ENCODE measurements around the gene MYO3B.
"Not testable (repeated sequence)": the region's sequence is repeated elsewhere in the genome, so short reads cannot be mapped to it uniquely, and the experiment has no call there.

The MYO3B gene

DNA sequence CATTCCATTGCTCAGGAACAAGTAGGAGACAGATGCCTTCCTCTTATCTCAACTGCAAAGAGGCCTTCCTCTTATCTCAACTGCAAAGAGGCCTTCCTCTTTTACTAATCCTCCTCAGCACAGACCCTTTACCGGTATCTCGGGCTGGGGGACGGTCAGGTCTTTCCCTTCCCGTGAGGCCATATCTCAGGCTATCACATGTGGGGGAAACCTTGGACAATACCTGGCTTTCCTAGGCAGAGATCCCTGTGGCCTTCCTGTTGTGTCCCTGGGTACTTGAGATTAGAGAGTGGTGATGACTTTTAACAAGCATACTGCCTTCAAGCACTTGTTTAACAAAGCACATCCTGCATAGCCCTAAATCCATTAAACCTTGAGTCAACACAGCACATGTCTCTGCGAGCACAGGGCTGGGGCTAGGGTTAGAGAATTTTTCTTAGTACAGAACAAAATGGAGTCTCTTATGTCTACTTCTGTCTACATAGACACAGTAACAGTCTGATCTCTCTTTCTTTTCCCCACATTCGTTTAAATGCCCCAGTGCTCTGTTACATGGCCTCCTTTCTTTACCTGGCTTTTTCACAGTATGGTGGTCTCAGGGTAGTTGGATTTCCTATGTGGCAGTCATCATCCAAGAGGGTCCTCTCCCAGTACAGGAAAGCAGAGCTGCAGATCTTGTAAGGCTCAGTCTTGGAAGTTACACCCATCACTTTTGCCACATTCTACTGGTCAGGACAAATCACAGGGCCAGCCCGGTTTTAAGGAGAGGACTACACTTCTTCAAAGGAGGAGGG lies 86.0 kb downstream of the MYO3B start:
- DNase-seq (ENCODE audit: low spot score), result not testable (repeated sequence)

DNA sequence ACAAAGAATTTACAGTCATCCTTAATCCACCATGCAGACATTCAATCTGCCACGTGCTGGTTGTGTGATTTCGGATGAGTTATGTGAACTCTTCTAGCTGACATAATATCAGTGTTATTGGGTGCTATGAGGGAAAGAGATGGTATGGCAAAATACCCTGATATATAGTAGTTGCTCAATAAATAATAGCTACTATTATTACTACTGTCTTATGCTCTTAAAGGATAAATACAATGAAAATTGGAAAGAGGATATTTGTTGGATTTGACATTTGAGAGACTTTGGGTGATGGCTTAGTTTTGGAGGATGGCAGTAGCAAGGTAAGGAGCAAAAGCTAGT lies 86.5 kb downstream of the MYO3B start:
- DNase-seq (ENCODE audit: low spot score), result no peak

DNA sequence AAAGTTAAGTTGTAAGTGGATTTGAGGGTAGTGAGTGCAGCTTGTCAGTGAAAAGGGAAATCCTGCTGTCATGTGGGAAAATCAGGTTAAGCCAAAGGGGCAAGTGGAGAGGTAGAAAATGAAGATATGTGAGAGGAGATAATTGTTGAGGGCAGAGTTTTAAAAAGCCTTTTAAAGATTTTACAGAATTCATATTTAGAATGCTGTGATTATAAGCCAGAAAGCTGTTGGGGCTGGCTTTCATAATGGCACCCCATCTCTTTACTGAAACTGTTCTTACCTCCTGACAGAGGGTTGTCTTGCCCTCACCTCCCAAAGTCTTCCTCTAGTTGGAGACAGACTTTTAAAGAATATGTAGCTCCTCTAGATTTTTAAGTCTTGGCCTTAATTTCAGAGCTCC lies 86.9 kb downstream of the MYO3B start:
- DNase-seq (ENCODE audit: low spot score), result no peak

DNA sequence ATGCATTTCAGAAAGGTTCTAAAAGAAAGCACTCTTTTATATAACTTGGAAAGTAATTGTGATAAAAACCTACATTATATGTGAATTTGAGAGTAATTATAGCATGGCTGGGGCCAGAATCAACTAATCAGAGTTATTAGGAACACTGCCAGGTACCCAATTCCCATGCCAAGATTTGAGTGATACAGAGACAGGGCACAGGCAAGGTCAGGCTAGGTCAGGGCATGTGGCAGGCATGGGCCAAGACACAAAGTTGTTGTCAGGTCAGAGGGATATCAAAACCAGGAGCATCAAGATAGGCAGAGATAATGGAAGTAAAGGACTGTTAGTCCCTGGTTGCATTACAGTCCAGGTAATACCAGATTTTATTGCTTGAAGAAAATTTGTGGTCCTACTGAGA lies 87.4 kb downstream of the MYO3B start:
- DNase-seq (ENCODE audit: low spot score), result no peak

DNA sequence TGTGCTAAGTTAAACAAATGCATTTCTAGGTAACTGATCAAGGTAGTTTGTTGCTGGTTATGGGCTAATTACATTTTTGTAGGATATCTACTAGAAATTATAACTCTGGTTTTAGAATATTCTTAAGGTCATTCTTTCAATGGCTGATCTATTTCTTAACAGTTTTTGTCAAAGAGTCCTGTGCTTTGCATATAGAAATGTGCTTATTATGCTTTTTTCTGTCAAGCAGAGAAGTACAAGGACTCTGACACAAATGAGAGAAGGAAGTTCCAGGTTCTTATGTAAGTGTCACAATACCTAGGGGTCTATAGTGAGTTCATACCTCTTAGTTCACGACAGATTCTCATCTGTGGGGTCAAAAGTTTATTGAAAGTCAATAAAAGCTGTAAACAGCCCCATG lies 88.4 kb downstream of the MYO3B start:
- DNase-seq (ENCODE audit: low spot score), result no peak

DNA sequence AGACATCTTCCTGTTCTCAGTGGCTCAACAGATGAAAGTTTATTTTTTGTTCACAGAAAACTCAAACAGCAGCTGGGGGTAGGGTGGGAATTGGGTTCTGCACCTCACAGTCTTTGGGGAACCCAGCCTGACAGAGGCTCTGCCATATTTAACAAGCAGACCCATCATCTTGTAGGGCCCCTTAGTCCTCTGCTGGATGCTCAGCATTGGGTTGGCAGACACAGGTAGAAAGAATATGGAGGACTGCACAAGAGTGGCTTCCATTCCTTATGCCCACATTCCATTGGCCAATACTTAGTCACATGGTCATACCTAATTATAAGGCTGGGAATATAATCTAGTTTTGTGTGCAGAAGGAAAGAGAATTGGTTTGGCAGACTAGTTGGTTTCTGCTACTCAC lies 89.1 kb downstream of the MYO3B start:
- no peak for DNase-seq (ENCODE audit: low spot score)

DNA sequence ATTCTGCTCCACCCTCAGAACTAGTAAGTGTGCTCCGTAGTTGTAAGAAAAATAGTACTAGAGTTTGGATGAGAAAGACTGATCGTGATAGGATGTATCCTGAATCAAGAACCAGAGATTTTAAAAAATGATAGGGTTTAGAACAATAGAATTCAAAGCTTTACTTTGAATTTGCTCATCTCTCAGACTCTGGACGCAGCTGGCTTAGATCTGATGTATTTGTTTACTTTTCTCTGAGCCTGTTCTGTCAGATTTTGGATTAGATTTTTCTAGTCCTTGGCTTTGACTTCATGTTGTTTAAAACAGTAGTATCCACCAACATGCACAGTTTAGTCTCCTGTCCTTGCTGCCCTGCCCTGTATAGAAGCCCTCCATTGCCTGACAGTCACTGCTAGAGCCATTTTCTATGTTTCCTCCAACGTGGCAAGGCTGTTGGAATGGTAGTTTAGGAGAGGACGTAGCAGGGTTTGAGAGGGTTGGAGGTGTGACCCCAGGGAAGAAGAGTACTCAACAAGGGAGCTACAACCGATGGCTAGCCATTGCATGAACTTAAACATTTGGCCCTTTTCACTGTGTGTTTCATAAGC lies 92.4 kb downstream of the MYO3B start:
- DNase-seq (ENCODE audit: low spot score), result no peak

DNA sequence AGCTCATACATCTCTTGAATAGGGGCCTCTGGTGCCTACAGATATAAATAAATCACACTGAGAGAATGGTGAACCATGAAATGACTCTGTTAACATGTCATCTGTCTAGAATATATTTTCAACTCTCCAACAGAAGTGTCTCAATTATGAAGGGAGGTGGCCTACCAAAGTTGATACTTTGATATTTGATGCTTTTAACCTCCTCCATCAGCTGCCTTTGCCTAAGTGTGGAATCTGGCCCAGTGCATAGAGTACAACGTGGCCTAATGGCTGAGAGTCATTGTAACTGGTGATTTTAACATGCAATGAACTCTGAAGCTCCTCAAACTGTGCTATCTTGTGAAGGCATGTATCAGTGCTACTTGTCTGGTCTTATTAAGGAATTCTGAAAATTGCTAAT lies 93.4 kb downstream of the MYO3B start:
- no peak for DNase-seq (ENCODE audit: low spot score)

DNA sequence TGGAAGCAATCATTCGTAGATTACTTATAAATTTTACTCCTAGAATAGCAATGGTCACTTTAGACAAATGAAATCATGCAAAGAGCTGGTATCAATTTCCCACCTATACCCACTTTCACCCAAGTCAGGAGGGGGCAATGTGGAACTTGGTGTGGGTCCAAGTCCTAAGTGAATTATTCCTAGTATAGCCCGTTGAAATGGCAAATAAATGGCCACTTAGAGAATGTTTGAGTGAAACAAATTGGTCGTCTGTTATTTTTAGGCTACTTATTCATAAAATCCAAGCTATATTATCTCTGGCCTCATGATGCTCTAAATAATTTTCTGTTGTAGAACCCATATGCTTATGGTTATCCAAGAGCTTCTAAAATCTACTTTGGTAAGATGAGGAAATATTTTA lies 98.1 kb downstream of the MYO3B start:
- DNase-seq (ENCODE audit: low spot score), result no peak

DNA sequence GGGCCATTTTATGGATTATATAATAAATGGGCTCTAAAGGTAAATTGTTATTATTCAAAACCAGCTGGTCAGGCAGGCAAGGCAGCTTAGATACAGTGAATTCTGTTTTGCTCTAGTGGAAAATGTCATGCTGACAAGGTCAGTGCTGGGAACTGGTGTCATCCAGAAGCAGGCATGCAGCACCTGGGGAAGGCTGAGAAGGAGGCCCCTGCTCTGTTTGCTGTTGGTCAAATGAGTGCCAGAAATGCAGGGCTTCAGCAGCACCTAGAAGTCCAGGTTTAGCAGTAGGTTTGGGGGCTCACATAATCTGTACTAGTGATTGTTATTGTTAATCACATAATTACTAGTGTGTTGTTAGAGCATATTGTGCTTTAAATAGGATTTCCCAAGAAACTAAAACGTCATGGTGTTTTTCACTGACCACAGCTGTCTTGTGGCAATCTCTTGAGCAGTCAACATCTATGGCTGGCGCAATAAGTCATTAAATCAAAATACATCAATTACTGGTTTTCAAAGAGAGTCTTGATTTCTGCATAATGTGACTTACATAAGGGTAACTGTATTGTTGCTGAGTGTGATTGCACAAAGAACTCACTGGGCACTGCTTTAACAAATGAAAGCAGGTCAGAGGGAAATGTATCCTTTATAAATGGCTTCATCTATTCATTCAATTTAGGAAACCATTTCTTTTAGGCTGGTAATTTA lies 99.1 kb downstream of the MYO3B start:
- no peak for DNase-seq (ENCODE audit: low spot score)

DNA sequence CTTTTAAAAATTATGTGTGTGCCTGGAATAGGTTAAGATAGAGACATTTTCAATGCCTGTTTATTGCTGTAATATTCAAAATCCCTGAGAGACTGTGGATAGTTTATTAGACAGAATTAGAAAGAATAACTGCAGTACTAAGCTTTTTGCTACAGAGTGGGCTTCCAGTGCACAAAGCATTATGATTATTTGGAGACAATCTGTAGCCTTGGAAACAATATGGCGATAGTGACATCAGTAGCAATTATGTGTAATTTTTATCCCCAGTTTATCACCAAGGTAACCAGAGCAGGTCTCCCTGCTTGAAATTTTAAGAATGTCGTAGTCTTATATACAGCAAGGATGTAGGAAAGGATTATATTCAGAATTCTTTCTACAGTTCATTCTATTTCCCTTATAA lies 100.0 kb downstream of the MYO3B start:
- DNase-seq (ENCODE audit: low spot score), result peak; percentile 42

DNA sequence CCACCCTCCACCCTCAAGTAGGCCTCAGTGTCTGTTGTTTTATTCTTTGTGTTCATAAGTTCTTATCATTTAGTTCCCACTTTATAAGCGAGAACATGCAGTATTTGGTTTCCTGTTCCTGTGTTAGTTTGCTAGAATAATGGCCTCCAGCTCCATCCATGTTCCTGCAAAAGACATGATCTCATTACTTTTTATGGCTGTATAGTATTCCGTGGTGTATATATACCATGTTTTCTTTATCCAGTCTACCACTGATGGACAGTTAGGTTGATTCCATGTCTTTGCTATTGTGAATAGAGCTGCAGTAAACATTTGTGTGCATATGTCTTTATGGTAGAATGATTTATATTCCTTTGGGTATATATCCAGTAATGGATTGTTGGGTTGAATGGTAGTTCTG lies 101.7 kb downstream of the MYO3B start:
- not testable (repeated sequence) for DNase-seq (ENCODE audit: low spot score)

DNA sequence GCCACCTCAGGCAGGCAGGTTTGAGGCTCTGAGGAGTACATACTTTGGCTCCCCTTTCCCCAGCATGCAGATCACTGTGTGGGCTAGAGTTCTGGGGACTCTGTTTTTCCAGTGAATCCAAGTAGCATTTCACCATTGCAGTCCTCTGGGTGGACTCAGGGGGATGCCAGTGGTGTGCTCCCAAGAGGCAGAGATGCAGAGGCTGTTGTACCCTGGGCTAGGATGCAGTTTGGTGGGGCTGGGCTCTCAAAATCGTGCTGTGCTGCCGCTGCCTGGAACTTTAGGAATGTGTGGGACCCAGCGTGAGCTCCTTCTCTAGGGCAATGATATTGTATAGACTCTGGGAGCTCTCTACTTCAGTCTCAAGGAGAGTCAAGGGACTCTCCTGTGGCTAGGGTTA lies 104.9 kb downstream of the MYO3B start:
- DNase-seq (ENCODE audit: low spot score), result no peak

DNA sequence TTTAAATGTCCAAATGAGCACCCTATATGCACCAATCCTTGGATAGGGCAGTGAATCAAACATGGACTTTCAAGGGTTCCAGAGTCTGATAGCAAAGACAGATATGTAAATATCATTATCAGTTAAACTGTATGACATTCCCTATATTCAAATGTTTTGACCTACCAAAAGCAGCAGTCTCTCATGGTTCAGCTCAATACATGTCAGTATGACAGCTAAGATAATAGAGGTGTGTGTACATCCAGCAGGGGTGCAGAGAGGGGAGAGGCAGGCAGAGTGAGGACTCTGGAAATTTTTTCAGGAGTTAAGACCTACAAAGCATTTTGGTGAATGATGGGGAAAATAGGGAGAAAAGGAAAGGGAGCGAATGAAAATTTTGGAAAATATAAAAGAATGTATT lies 106.3 kb downstream of the MYO3B start:
- no peak for DNase-seq (ENCODE audit: low spot score)

DNA sequence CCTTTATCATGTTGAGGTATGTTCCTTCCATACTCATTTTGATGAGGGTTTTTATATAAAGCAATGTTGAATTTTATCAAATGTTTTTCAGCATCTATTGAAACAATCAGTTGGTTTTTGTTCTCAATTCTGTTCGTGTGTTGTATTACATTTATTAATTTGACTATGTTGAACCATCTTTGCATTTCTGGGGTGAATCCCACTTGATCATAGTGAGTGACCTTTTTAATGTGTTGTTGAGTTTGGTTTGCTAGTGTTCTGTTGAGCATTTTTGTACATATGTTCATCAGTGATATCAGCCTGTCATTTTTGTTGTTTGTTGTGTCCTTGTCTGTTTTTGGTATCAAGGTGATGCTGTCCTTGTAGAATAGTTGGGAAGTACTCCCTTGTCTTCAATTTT lies 110.9 kb downstream of the MYO3B start:
- DNase-seq (ENCODE audit: low spot score), result no peak

DNA sequence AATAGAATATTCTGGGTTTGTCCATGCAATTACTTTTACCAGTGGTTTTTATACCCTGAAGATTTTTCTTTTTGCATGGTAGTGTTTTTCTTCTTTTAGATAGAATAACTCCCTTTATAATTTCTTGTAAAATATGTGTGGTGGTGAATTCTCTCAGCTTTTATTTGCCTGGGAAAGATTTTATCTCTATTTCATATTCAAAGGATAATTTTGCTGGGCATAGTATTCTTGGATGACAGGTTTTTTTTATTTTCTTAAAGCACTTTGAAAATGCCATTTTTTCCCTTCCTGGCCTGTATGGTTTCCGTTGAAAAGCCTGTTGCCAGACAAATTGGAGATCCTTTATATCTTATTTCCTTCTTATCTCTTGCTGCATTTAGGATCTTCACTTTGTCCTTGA lies 113.5 kb downstream of the MYO3B start:
- DNase-seq (ENCODE audit: low spot score), result no peak

DNA sequence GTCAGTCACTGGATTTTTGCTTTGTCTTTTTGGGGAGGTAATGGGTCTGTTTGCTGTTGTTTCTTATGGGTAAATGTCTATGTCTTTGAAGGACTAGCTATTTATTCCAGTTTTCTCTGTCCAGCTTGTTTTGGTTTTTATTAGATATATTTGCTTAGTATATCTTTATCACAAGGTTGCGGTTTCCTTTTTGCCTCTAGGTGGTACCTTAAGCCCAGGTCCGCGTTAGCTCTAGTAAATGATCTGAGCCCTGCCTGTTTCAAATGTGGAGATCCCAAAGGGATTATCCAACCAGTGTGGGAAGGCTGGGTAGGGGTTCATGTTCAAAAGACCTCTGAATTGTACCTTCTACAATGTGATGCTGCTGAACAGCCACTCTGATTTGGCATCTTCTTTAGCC lies 114.5 kb downstream of the MYO3B start:
- no peak for DNase-seq (ENCODE audit: low spot score)

DNA sequence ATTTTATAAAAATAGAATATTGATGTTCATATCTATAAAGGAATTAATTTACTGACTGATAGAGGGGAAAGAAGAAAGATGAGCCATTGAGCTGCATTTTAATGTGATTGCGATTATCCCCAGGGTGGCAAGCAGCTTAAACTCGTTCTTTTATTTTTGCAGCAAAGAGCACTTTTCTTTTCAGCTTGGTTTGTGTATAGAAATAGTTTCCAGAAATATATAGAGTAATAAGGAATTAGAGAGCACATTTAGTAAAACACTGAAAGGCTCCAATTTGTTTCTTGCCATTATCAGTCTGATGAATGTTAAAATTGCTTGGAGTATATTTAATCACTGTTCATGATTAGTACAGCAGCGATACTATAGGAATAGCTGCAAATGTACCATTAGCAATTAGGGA lies 119.5 kb downstream of the MYO3B start:
- no peak for DNase-seq (ENCODE audit: low spot score)

DNA sequence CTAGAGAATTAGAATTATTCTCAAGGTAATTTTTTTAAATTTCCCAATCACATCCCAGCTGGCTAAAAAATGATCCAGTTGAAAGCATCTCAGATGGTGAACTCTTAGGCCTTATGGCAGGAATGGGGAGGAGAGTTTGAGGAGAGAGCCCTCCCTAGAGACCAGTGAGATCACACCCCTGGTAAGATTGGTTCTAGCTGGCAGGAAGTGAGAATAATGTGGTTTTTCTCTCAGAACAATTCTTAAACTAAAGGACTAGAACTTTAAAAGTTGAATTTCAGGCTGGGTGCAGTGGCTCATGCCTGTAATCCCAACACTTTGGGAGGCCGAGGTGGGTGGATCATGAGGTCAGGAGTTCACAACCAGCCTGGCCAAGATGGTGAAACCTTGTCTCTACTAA lies 120.2 kb downstream of the MYO3B start:
- DNase-seq (ENCODE audit: low spot score), result no peak

DNA sequence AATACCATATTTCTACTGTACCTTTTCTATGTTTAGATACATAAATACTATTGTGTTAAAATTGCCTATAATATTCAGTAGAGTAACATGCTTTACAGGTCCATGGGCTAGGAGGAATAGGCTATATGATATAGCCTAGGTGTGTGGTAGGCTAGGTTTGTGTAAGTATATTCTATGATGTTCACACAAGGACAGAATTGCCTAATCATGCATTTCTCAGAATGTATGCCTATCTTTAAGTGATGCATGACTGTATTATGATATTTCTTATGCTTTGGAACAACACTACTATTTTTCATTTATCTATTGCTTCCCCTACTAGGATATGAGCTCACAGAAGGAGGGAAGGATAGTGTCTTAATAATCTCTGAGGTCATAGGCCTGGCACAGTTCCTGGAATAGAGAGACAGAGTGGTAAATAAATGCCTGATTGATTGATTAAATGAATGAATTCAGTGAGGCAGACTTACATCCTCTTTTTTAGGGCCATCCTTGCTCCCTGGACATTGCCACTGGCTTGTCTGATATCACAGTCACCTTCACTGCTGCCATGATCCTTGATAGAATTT lies 121.0 kb downstream of the MYO3B start:
- no peak for DNase-seq (ENCODE audit: low spot score)

DNA sequence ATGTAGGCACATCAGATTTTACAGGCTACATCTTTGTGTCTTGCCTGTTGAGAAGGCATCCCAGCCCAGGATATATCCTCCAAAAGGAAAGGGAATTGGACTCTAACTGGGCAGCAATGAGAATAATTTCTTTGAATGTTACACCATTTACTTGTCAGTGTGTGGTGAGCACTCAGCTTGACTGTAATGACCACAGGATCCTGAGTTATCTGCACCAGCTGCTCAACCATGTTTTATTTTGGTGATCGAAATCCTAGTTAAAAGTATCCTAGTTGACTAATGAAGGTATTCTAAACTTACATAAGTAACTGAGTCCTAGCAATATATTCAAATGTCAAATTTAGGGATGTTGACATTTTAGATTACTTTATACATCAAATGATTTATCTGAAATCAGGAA lies 123.0 kb downstream of the MYO3B start:
- DNase-seq (ENCODE audit: low spot score), result no peak

DNA sequence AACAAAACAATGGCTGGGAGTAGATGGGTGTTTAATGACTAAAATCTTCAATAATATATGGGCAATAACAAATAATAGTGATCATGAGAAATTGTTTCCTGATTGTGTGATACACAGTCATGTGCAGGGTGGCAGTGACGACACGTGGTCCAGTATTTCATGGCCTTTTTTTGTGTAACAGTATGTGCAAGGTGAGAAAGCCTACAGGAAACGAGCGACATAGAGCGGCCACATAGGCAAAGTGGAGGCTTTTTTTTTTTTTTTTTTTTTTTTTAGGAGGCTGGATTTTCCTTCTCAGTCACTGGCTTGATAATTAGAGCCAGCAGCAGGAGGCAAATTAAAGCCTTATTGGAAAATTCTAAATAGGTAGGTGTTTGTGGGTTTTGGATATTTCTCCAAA lies 123.7 kb downstream of the MYO3B start:
- no peak for DNase-seq (ENCODE audit: low spot score)

DNA sequence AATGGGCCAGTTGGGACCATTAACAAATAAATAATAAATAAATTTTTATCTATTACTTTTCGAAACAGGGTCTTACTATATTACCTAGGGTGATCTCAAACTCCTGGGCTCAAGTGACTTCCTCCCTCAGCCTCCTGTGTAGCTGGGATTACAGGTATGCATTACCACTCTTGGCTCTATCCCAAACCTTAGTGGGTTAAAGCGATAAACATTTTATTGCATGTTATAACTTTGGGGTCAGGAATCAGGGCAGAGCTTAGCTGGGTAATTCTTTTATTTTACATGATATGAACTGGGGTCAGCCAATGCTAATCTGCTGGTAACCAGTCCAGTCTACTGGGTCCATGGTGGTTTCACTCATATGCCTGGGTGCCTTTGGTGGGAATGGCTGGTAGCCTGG lies 127.8 kb downstream of the MYO3B start:
- DNase-seq (ENCODE audit: low spot score), result no peak

Measured in putamen (tissue), 1 donor.